GM21528 (cell line): ENCODE results near the gene TTC39B.

Experiments used
- ATAC-seq: cut with Tn5 transposase; IDR thresholded peaks from one replicate; pipeline ENCODE4 v1.9.1; 2021; ENCODE audit warnings: mild to moderate bottlenecking, moderate library complexity; ENCODE audit not compliant: unreplicated experiment, low FRiP score

Gene TTC39B

DNA sequence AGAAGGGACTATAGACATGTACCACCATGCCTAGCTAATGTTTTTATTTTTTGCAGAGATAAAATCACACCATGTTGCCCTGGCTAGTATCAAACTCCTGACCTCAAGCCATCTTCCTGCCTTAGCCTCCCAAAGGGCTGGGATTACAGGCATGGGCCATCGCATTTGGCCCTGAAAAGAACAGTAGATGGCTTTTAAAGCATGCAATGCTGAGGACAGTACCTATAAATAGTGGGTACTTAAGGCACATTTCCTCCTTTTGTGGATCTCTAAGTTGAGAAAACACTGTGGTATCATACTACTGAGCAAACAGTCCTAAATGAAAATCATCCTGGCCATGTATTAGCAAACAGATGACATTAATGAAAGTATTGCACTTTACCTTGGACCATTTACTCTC lies 119.4 kb downstream of the TTC39B start:
- ATAC-seq: no peak

DNA sequence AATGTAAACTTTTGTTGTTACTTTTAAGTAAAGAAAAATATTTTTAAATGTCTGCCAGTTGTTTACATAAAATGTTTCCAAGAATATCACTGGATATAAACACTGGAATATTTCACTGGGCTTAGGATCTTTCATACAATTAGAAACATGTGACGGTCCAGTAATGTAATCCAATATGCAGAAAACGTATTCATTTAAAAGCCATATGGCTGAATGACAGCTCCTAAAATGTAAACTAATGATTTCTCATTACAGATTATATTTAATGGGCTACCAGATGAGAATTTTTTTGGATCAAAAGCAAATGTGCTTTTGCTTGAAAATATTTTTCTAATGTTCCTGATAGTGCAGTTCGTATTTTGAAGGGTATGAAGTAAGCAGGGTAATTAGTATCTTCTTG lies 124.3 kb downstream of the TTC39B start:
- ATAC-seq: no peak

DNA sequence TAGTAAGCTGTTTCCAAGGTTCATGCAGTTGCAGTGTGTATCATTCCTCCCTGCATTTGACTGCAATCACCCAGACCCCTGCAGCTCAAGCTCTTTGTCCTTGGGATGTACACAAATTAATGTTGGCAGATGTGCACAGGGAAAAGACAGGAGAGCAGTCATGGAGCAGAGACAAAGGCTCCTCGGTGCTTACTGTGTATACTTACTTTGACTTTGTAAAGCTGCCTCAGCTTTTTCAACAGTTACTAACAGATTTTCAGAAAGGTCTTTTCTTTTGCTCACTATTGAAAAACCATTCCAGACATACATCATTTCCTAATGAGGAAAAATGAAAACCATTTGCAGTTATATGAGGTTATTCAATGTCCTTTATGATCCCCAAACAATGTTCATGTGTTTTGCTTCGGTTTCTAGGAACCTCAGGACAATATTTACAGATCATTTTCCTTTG lies 124.9 kb downstream of the TTC39B start:
- ATAC-seq: no peak

DNA sequence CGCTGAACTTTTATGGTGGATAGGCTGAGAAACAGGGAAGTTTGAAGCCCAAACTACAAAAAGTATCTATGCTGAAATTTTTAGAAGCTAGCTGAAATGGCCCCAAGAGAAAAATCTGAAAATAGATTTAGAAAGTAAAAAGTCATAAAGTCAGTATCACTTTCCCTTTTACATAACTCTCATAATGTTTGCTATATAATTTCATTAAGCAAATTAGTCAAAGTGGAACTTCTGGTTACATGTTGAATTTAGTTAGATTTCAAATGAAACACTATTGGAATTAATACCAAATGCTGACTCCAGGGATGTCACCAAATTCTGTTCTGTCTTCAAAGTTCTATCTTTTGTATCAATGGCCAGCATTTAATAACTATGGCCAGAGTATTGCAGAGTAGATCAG lies 126.9 kb downstream of the TTC39B start:
- no peak for ATAC-seq

DNA sequence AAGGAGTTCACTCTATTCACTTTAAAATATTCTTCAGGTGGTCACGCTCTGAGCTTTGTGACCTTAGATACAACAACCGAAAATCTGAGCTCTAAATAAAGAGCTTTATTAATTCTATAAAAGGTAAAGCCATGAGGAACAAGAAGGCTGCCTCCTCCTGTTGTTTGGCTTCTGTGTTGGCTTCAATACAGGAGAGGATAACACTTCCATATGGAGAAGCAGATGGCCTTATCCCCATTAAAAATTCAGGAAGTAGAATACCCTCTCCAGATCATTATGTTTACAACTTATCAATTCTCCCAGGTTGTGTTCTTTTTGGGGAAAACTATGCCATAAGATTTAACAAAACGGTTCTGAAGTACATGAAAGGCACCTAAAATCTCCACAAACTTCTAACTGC lies 128.4 kb downstream of the TTC39B start:
- ATAC-seq: no peak

DNA sequence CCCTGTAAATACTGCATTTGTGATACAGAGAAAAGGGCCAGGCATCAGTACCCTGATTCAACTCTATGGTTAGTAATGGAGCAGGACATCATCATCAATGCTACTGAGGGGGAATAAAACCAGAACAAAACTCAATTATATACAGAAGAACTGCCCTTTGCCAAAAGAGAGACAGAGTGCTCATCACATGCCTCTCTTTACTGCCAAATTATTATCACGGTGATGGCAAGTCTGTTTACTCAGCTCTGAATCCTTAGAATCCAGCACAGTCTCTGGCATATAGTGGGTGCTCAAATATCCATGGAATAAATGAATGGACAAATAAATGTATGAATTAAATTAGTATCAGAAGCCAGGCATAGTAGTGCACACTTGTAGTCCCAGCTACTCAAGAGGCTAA lies 130.2 kb downstream of the TTC39B start:
- no peak for ATAC-seq

DNA sequence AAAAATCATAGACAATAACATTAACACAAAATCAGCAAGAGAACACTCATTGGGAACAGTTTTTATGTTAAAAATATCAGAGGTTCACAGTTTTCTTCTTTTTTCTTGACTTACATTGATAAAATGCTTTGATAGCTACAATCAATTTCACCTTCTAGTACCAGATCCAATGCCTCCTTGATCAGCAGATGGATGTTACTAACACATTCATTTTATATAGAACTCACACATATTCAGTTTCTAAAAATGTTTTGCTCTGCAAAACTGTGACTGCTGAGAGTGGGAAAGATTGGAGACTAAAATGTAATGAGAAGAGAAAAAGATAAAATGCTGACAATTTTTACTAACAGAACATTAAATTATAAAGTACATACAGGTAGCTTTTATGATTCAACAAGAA lies 143.1 kb downstream of the TTC39B start:
- ATAC-seq: no peak

DNA sequence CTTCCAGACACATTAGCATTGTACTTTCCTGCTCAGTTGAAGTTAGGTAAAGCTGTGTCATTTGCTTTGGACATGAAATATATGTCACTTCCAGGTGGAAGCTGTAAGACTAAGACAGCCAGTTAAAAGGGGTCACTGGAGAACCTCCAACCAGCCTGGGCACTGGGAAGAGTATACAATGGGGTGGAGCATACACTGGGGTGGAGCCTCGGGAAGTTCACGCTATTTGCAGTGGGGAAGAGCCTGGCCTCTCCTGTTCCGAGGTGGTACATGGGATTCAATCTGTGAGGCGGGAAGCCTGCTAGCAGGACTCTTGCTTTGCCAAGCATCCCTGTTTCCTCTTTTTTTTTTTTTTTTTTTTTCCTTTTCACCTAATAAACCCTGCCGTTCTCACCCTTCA lies 145.3 kb downstream of the TTC39B start:
- no peak for ATAC-seq

DNA sequence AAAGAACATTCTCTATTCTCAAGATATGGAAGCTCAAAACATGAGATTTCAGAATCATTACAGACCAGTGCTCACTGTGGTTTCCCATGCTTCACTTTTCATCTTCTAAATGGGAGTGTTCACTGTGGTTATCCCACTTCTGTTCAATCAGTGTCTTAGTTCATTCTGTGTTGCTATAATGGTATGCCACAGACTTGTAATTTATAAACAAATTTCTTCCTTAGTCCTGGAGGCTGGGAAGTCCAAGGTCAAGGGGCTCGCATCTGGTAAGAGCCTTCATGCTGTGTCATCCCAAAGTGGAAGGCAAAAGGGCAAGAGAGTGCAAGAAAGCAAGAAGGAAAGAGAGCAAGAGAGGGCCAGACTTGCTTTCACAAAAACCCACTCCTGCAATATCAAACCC lies 146.3 kb downstream of the TTC39B start:
- ATAC-seq: no peak

DNA sequence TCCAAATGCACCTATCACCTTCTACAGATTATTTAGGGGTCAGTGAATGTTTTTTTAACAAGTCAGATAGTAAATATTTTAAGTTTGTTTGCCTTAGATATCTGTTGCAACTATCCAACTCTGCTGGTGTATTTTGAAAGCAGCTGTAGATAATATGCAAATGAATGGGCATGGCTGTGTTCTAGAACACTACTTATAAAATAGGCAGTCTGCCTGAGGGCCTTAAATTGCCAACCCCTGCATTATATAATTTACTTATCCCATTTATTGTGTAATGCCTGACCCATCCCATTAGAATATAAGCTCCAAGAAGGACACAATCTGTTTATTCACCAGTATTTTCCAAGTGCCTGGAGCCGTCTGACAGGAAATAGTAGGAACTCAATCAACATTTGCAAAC lies 149.0 kb downstream of the TTC39B start:
- ATAC-seq: no peak

DNA sequence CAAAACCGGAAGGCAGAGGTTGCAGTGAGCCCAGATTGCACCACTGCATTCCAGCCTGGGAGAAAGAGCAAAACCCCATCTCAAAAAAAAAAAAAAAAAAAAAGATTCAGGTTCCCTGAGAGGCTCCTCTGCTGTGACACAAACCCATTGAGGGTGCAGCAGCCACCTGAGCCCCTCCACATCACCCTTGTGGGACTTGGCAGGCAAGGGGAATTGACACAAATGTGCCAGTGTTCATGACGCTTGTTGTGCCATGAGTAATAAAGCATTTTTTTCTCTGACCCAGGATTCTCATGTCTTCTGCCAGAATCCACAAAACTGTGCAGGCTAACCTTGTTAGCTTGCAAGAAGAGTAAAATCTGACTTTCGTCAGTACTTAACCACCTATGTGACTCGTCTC lies 149.6 kb downstream of the TTC39B start:
- ATAC-seq: no peak

DNA sequence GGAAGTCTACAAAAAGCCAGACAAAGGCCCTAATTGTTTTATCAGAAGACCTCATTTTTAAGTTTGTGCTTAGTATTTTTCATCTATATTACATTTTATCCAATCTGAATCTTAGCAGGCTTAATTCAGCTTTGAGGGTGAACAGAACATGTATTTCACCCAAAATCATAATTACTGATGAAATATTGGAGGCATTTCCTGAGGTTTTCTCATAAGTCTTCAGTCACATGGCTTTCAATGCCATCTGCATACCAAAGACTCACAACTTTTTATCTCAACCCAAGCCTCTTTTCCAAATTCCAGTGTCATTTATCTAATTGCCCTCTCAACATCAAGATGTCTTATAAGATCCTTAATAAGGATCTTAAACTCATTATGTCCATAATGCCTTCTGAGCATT lies 150.8 kb downstream of the TTC39B start:
- no peak for ATAC-seq

DNA sequence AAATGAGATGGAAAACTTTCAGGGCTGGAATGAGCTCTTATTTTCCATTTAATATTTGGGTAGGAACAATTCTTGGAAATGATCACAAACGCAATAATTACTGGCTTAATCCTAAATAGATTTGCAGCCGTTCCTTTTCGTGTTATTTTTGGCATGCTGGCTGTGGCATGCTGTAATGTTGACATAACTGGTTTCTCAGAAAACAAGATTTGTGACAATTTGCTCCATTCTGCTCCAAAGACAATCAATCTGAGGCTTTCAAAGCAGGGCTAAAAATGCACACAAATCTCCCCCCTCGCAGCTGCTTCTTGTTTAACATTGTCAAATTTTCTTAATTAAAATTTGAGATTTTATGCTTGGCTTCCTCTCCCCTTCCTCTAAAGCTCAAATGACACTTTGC lies 151.2 kb downstream of the TTC39B start:
- ATAC-seq: no peak

DNA sequence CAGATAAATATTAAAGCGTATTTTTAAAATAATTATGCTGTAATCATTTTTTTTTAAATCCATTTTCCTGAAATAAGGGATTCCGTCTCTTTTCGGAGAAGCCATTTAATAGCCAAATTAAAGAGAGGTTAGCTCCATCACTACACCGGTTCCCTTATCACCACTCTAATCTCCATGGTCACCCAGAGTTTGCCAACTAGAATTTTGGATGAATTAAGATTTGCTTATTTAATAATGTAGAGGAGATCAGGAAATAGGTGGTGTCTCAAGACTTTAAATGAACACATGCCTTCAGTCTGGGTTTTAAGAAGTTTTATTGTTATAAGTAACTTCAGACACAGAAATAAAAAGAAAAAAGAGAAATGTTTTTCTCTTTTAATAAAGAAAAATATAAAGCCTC lies 151.7 kb downstream of the TTC39B start:
- ATAC-seq: no peak

DNA sequence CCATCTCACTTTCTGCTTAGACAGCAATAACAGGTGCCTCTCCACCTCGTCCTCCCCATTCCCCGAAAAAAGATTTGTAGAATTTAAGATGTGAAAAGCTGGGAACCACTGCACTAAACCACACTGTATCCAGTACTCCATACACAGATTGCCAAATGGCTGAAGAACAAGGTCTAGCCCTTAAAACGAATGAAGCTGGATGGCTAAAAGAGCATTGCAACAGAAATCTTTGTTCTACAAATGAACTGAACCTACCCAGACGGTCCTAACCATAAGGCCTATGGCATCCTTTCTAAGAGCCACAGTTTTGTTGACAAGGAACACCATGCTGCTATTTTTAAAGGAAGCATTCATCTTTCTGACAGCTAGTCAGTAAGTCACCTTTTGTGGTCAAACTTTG lies 152.3 kb downstream of the TTC39B start:
- no peak for ATAC-seq

DNA sequence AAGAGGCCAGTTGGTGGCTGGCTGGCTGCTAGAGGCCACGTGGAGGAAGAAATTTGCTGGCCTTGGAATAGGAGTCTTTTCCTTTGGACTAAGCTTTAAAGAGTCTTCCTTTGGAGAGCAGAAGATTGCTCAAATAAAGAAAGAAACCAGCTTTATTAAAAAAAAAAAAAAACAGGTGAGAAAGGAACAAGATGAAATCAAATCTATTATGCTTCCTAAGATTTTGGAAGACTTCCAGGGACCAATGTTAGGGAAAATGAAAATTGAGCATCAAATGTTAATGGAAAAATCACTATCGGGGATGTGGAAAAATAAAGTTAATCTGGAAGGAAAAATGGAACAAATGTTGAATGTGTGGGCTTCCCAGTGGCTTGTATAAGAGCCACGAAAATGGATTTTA lies 153.1 kb downstream of the TTC39B start:
- ATAC-seq: no peak

DNA sequence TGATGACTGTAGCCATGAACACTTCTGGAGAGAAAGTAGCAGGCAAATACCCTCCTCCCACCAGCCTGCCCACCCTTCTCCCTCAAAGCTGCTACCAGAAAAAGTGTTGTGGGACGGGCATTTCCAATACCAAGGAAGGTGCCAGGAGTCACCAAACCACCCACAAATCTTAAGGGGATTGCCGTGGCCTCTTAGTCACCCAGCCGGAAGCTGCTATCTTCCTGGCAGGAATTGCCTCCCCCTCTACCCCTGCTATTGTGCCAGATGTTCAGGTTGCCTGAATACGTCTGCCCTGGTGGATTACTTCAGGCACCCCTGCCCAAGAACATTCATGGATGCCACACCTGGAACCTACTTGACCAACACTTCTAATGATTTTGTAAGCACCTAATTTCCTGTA lies 156.1 kb downstream of the TTC39B start:
- ATAC-seq: no peak

DNA sequence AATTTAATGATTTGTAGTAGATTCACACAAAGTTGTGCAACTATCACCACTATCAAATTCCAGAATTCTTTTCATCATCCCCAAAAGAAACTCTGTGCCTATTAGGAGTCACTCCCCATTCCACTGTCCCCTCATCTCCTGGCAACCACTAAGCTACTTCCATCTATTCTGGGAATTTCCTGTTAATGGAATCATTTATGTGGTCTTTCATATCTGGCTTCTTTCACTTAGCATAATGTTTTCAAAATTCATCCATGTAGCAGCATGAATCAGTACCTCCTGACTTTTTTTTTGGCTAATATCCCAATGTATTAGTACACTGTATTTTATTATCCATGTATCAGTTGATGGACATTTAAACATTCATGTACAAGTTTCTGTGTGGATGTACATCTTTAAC lies 157.6 kb downstream of the TTC39B start:
- ATAC-seq: no peak

DNA sequence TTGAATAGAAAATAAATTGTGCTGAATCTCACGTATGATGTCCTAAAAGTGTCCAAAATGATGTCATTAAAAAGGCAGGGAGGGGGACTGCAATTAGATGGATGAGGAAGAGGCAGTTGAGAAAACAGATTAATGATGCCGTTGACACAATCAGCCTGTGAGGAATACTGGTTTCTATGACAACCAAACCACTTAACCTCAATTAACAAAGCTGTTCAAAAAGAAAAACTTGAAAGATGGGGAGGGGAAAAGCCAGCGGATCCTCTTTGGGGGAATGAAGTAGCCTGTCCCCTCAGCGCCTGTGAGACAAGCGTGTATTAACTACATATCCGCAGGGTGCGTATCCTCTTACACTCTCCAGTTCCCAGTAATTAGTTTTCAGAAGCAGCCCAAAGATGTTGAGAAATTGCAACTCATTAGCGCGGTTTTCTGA lies 160.7 kb downstream of the TTC39B start:
- no peak for ATAC-seq

DNA sequence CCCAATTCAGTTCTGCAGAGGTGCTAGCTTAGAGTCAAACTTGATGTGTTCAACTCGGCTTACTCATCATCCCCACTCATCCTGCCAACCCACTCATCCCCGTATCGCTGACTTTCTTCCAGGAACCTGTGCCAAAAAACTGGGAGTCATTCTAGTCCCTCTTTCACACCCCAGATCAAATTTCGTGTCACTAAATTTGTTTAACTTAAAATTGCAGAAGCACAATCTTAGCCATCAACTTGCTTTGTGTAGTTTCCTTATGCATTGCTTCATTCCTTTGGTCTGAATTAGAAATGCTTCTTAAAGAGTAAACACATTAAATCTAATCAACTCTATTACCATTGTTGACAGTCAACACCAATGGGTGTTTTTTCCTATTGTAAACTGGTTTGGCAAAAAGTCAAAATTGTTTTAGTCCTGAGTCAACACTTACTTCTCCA lies 162.4 kb downstream of the TTC39B start:
- ATAC-seq: no peak

DNA sequence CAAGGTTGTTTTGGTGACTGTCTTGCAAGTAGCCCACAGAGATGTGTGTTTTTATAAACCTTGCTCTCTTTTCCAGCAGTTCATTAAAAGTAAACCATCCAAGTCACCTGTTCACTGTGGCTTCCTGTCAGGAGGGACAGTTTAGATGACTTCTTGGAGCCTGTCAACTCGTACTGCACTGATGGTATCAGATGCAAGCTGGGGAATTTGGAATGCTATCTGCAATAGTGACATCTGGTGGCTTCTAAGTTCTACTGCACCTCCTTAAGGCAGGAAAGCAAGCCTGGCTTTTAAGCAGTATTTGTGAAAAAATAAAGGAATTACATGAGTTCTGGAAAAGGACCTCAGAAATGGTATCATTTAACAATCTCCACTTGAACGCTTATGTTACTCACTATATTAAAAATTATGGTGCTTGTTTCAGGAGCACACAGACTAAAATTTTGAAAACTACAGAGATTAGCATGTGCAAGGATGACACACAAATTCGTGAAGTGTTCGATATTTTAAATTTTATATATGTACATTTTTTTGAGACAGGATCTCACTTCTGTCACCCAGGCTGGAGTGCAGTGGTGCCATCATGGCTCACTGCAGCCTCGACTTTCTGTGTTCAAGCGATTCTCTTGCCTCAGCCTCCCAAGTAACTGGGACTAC lies 164.0 kb downstream of the TTC39B start:
- peak; percentile 93 for ATAC-seq

DNA sequence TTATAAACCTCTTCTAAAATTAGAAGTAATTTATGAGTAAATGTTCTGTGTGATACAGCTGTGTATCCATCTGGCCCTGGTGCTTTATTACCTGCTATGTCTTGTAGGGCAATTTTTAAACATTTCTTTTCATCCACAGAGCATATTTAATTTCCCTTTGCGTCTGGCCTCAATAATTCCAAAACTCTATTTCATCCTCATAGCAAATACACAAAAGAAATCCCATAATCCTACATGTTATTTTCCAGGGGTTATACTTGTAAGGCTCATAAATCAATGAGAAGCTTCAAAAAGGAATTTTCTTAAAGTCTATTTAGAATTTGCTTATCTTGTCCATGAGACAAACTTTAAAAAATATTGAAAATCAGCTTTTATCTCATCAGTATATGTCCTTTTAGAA lies 167.0 kb downstream of the TTC39B start:
- no peak for ATAC-seq

DNA sequence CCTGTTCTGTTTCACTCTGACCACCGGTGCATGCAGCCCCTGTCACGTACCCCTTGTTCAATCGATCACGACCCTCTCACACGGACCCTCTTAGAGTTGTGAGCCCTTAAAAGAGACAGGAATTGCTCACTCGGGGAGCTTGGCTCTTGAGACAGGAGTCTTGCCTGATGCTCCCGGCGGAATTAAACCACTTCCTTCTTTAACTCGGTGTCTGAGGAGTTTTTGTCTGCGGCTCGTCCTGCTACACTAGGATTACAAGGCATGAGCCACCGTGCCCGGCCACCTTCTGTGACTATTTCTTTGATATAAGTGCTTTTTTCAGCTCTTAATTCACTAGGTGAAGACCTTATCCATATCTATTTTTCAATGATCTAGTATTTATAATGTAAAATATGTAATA lies 167.5 kb downstream of the TTC39B start:
- no peak for ATAC-seq
